Activated CD8-positive, alpha-beta memory T cell treated with anti-CD3 and anti-CD28 coated beads, Interleukin-2, amount 50 U/mL, for 48 hours (primary cell): ENCODE data around the gene MAP1S.
"Not testable (repeated sequence)": the region's sequence is repeated elsewhere in the genome, so short reads cannot be mapped to it uniquely, and the experiment has no call there.

Experiments
- DNase-seq: peaks from one replicate; pipeline ENCODE4 v3.0.0-alpha.2; 2020

Gene MAP1S

GRCh38 chr19:17764348-17764747, 45.1 kb downstream of the MAP1S start:
- DNase-seq, result no peak

GRCh38 chr19:17765069-17765618, 45.9 kb downstream of the MAP1S start:
- no peak for DNase-seq

GRCh38 chr19:17766543-17767131, 47.4 kb downstream of the MAP1S start:
- no peak for DNase-seq

- DNase-seq, result no peak
These were observed 48.3 kb downstream of the MAP1S start for GRCh38 chr19:17767559-17767958.

GRCh38 chr19:17770613-17771012, 51.3 kb downstream of the MAP1S start:
- DNase-seq, result no peak

GRCh38 chr19:17772172-17772571, 52.9 kb downstream of the MAP1S start:
- no peak for DNase-seq

- peak; percentile 69 for DNase-seq
These were observed 56.1 kb downstream of the MAP1S start for GRCh38 chr19:17775245-17775927.

GRCh38 chr19:17775991-17776803, 56.9 kb downstream of the MAP1S start:
- no peak for DNase-seq

GRCh38 chr19:17777840-17778239, 58.6 kb downstream of the MAP1S start:
- DNase-seq, result not testable (repeated sequence)

GRCh38 chr19:17778251-17778967, 59.1 kb downstream of the MAP1S start:
- peak; percentile 83 for DNase-seq

- no peak for DNase-seq
These were observed 60.0 kb downstream of the MAP1S start for GRCh38 chr19:17778968-17779929.

GRCh38 chr19:17780781-17781180, 61.5 kb downstream of the MAP1S start:
- no peak for DNase-seq

GRCh38 chr19:17783721-17784120, 64.4 kb downstream of the MAP1S start:
- not testable (repeated sequence) for DNase-seq
